Measurements from ENCODE around the gene YPEL3.

DNA sequence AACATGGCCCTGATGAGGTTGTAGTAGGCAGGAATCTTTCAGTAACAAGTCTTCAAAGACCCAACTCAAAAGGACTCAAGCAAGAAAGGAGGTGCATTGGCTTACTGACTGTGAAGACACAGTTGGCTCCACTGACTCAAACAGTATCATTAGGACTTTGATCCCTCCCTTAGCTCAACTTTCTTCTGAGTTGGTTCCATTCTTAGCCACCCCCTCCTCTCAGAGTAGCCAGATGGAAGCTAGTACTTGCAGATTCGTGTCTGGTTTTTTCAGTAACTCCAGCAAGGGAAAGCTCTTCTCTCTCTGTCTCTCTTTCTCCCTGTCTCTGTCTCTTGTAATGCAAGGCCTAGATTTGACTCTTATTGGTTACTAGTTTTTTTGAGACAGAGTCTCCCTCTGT is 32.0 kb upstream of the YPEL3 start:
- TF ChIP-seq POLR2AphosphoS5 (IDR thresholded peaks at IDR 0.05) (no peak), EZH2 (IDR thresholded peaks at IDR 0.05; ENCODE audit: borderline replicate concordance, insufficient read depth, low read length, poor library complexity, severe bottlenecking) (no peak), TAF1 (IDR thresholded peaks at IDR 0.05; ENCODE audit: low read depth) (no peak)
- TF ChIP-seq, protein P1, sequence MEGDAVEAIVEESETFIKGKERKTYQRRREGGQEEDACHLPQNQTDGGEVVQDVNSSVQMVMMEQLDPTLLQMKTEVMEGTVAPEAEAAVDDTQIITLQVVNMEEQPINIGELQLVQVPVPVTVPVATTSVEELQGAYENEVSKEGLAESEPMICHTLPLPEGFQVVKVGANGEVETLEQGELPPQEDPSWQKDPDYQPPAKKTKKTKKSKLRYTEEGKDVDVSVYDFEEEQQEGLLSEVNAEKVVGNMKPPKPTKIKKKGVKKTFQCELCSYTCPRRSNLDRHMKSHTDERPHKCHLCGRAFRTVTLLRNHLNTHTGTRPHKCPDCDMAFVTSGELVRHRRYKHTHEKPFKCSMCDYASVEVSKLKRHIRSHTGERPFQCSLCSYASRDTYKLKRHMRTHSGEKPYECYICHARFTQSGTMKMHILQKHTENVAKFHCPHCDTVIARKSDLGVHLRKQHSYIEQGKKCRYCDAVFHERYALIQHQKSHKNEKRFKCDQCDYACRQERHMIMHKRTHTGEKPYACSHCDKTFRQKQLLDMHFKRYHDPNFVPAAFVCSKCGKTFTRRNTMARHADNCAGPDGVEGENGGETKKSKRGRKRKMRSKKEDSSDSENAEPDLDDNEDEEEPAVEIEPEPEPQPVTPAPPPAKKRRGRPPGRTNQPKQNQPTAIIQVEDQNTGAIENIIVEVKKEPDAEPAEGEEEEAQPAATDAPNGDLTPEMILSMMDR (IDR thresholded peaks at IDR 0.05; ENCODE audit: poor library complexity, severe bottlenecking) = no peak

Measured in neural cell (in vitro differentiated cells).